GM12872 (cell line): ENCODE measurements around the gene ATP6V0A4.

Source experiments
- CTCF ChIP-seq: IDR thresholded peaks from 3 replicates; pipeline ENCODE4 v1.5.1; 2011; ENCODE audit warnings: low read depth, mild to moderate bottlenecking, low read length, moderate library complexity; ENCODE audit not compliant: insufficient read depth

Gene ATP6V0A4

GRCh38 chr7:138781004-138781403 is 17.0 kb downstream of the ATP6V0A4 start:
- TF ChIP-seq CTCF, result no peak

- TF ChIP-seq CTCF, result no peak
Observed at GRCh38 chr7:138776166-138776833, 21.7 kb downstream of the ATP6V0A4 start.

GRCh38 chr7:138773817-138774216 is 24.2 kb downstream of the ATP6V0A4 start:
- TF ChIP-seq CTCF, result no peak

GRCh38 chr7:138773176-138773575 is 24.8 kb downstream of the ATP6V0A4 start:
- no peak for TF ChIP-seq CTCF

- TF ChIP-seq CTCF, result no peak
Observed at GRCh38 chr7:138770904-138771303, 27.1 kb downstream of the ATP6V0A4 start.

- no peak for TF ChIP-seq CTCF
Observed at GRCh38 chr7:138768241-138768640, 29.8 kb downstream of the ATP6V0A4 start.

- TF ChIP-seq CTCF, result no peak
Observed at GRCh38 chr7:138756591-138757242, 41.3 kb downstream of the ATP6V0A4 start.
